ENCODE results near the gene CD58. TPM values are rescaled to one million over a fixed set of nuclear protein-coding genes. Genes with fewer than 3 reads are reported as not detected.

The CD58 gene
- total RNA-seq, 1 experiment from 2014 or later, result 23.6 TPM

- Histone ChIP-seq H4K20me1 (ENCODE audit: insufficient read depth) (no peaks in the 10 kb centered on the region), H3K4me1 (replicated peaks; ENCODE audit: insufficient read depth) (peaks cover 67% of the 10 kb centered on the region), H3K36me3 (ENCODE audit: low read depth) (no peaks in the 10 kb centered on the region), H3K9me2 (ENCODE audit: insufficient read depth) (no peaks in the 10 kb centered on the region), H3K27me3 (ENCODE audit: insufficient read depth, low read depth) (no peaks in the 10 kb centered on the region), H3K4me2 (peak overlapping the region; percentile 41), H3K4me3 (no peak overlapping the region), H2AFZ (no peak overlapping the region), H3K79me2 (ENCODE audit: low read depth) (no peaks in the 10 kb centered on the region), H3K9me3 (ENCODE audit: insufficient read depth, low read depth) (no peaks in the 10 kb centered on the region), H3K27ac (peak overlapping the region; percentile 86), H3F3A (ENCODE audit: insufficient read depth, low read depth) (peaks cover 61% of the 10 kb centered on the region)
- ChIA-PET POLR2A (ENCODE audit: unreplicated experiment) (interaction anchor here (0.6 to 0.7 kb wide), 2 partner anchors 10 to 216 kb away, joined by 3 to 4 read pairs; no protein-coding TSS in a partner anchor), CTCF (interaction anchor here (0.6 to 1.3 kb wide), 5 partner anchors 10 to 366 kb away, joined by 3 to 5 read pairs (median 3); no protein-coding TSS in a partner anchor)
- TSS peak; percentile 47 for BruUV-seq (replicated peaks)
- TF ChIP-seq EZH2 (IDR thresholded peaks at IDR 0.05; ENCODE audit: low read depth) (no peak), CTCF (conservative IDR thresholded peaks at IDR 0.05) (no peak)
- peak; percentile 67 to 92 for DNase-seq
- intact Hi-C loops (cut with micrococcal nuclease; ENCODE audit: unreplicated experiment), result loop anchor here (5.0 kb wide), 2 partner anchors 558 to 1007 kb away; partner anchors contain the start of gene TTF2
These were observed 66.3 kb downstream of the CD58 start for GRCh38 chr1:116504308-116505156.

- ChIA-PET CTCF (interaction anchor here (0.7 to 1.3 kb wide), 3 partner anchors 18 to 365 kb away, joined by 3 read pairs; no protein-coding TSS in a partner anchor), POLR2A (ENCODE audit: unreplicated experiment) (interaction anchor here (0.6 kb wide), 1 partner anchor 10 kb away, joined by 4 read pairs; no protein-coding TSS in a partner anchor)
- intact Hi-C loops (cut with micrococcal nuclease; ENCODE audit: unreplicated experiment), result no loop called here
- Histone ChIP-seq H3F3A (ENCODE audit: insufficient read depth, low read depth) (peaks cover 55% of the 10 kb centered on the region), H3K79me2 (ENCODE audit: low read depth) (no peaks in the 10 kb centered on the region), H4K20me1 (ENCODE audit: insufficient read depth) (no peaks in the 10 kb centered on the region), H3K27ac (peak overlapping the region; percentile 86), H3K9me2 (ENCODE audit: insufficient read depth) (no peaks in the 10 kb centered on the region), H3K9me3 (ENCODE audit: insufficient read depth, low read depth) (no peaks in the 10 kb centered on the region), H3K4me1 (replicated peaks; ENCODE audit: insufficient read depth) (peaks cover 69% of the 10 kb centered on the region), H3K27me3 (ENCODE audit: insufficient read depth, low read depth) (no peaks in the 10 kb centered on the region), H3K4me2 (peak overlapping the region; percentile 41), H2AFZ (no peak overlapping the region), H3K4me3 (no peak overlapping the region), H3K36me3 (ENCODE audit: low read depth) (no peaks in the 10 kb centered on the region)
- DNase-seq, result no peak
- no TSS peak for BruUV-seq (replicated peaks)
- no peak for TF ChIP-seq CTCF (conservative IDR thresholded peaks at IDR 0.05)
- no peak for TF ChIP-seq EZH2 (IDR thresholded peaks at IDR 0.05; ENCODE audit: low read depth)
These were observed 67.1 kb downstream of the CD58 start for GRCh38 chr1:116503546-116504307.

GRCh38 chr1:116502671-116503314 lies 68.0 kb downstream of the CD58 start:
- H3K36me3 ChIP-seq (ENCODE audit: low read depth), result no peaks in the 10 kb centered on the region
- no peaks in the 10 kb centered on the region for H3K9me3 ChIP-seq (ENCODE audit: insufficient read depth, low read depth)
- H3K4me3 ChIP-seq, result no peak overlapping the region
- H3K27me3 ChIP-seq (ENCODE audit: insufficient read depth, low read depth), result no peaks in the 10 kb centered on the region
- TF ChIP-seq EZH2 (IDR thresholded peaks at IDR 0.05; ENCODE audit: low read depth), result no peak
- no peak for TF ChIP-seq CTCF (conservative IDR thresholded peaks at IDR 0.05)
- no peaks in the 10 kb centered on the region for H3K9me2 ChIP-seq (ENCODE audit: insufficient read depth)
- DNase-seq, result no peak
- peaks cover 46% of the 10 kb centered on the region for H3F3A ChIP-seq (ENCODE audit: insufficient read depth, low read depth)
- H2AFZ ChIP-seq, result no peak overlapping the region
- intact Hi-C loops (cut with micrococcal nuclease; ENCODE audit: unreplicated experiment), result no loop called here
- CTCF ChIA-PET, result no interaction called here
- H3K27ac ChIP-seq, result no peak overlapping the region
- H4K20me1 ChIP-seq (ENCODE audit: insufficient read depth), result no peaks in the 10 kb centered on the region
- no TSS peak for BruUV-seq (replicated peaks)
- POLR2A ChIA-PET (ENCODE audit: unreplicated experiment), result interaction anchor here (0.7 kb wide), 1 partner anchor 440 kb away, joined by 3 read pairs; no protein-coding TSS in a partner anchor
- H3K4me2 ChIP-seq, result no peak overlapping the region
- H3K79me2 ChIP-seq (ENCODE audit: low read depth), result no peaks in the 10 kb centered on the region
- peaks cover 67% of the 10 kb centered on the region for H3K4me1 ChIP-seq (replicated peaks; ENCODE audit: insufficient read depth)
